ENCODE measurements around the gene SMG9. TPM values are rescaled to one million over a fixed set of nuclear protein-coding genes. Genes with fewer than 3 reads are reported as not detected.
A peak's percentile ranks its signal among the peaks of the same experiment; 100 is the strongest.

SMG9 gene
- total RNA-seq, 2 experiments from 2014 or later = 34.7 to 38.2 TPM

GRCh38 chr19:43774103-43774939 is 19.6 kb upstream of the SMG9 start:
- Mint-ChIP-seq H3K27ac (no peak overlapping the region), H3K4me3 (no peak overlapping the region), H3K4me1 (ENCODE audit: low read depth) (peaks cover 41% of the 10 kb centered on the region), H3K36me3 (ENCODE audit: low read depth) (peaks cover 37% of the 10 kb centered on the region), H3K9me3 (no peaks in the 10 kb centered on the region), H3K27me3 (no peaks in the 10 kb centered on the region)
- Histone ChIP-seq H3K27me3 (ENCODE audit: control insufficient read depth in 1 of 2, insufficient read depth in 2 of 2, low read length in 2 of 2) (no peaks in the 10 kb centered on the region), H3K4me1 (ENCODE audit: insufficient read depth, low read length) (peaks cover 45% of the 10 kb centered on the region), H3K36me3 (ENCODE audit: insufficient read depth, low read length) (peaks cover 47% of the 10 kb centered on the region), H3K27ac (ENCODE audit: low read depth in 1 of 2, low read length in 2 of 2) (no peak overlapping the region), H3K9me3 (ENCODE audit: control insufficient read depth in 1 of 2, insufficient read depth in 1 of 2, low read length in 2 of 2) (no peaks in the 10 kb centered on the region), H3K4me3 (ENCODE audit: low read length) (no peak overlapping the region)
- ATAC-seq (ENCODE audit: poor library complexity) (no peak), DNase-seq (peak in 1 of 14 experiments; percentile 34)
- POLR2A ChIA-PET = no interaction called here
- CTCF ChIA-PET = no interaction called here
- TF ChIP-seq, protein P1, sequence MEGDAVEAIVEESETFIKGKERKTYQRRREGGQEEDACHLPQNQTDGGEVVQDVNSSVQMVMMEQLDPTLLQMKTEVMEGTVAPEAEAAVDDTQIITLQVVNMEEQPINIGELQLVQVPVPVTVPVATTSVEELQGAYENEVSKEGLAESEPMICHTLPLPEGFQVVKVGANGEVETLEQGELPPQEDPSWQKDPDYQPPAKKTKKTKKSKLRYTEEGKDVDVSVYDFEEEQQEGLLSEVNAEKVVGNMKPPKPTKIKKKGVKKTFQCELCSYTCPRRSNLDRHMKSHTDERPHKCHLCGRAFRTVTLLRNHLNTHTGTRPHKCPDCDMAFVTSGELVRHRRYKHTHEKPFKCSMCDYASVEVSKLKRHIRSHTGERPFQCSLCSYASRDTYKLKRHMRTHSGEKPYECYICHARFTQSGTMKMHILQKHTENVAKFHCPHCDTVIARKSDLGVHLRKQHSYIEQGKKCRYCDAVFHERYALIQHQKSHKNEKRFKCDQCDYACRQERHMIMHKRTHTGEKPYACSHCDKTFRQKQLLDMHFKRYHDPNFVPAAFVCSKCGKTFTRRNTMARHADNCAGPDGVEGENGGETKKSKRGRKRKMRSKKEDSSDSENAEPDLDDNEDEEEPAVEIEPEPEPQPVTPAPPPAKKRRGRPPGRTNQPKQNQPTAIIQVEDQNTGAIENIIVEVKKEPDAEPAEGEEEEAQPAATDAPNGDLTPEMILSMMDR (IDR thresholded peaks at IDR 0.05) = no peak
- intact Hi-C loops (cut with DNase I, micrococcal nuclease) = no loop called here

DNA sequence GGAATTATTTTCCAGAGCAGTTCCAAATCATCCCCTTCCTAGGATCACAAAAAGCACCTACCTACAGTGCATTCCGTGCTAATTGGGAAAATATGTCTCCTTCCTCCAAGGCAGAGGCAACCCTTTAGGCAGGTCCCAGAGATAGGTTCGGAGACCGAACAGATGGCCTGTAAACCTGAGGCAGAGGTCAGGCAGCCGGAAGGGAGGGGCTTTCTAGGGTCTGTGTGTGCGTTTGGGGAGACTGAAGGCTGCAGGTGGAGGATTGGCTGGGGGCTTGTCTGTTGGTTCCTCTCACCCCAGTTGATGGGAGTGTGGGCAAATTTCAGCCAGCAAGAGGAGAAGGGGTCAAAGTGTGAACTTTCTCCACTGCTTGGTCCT is 19.0 kb upstream of the SMG9 start:
- H3K27me3 ChIP-seq (ENCODE audit: control insufficient read depth in 1 of 2, insufficient read depth in 2 of 2, low read length in 2 of 2) = no peaks in the 10 kb centered on the region
- H3K27me3 Mint-ChIP-seq = no peaks in the 10 kb centered on the region
- POLR2A ChIA-PET = no interaction called here
- peaks cover 53% of the 10 kb centered on the region for H3K36me3 ChIP-seq (ENCODE audit: insufficient read depth, low read length)
- no peaks in the 10 kb centered on the region for H3K9me3 Mint-ChIP-seq
- intact Hi-C loops (cut with DNase I, micrococcal nuclease) = no loop called here
- TF ChIP-seq, protein P1 (IDR thresholded peaks at IDR 0.05) = no peak
- ATAC-seq (ENCODE audit: poor library complexity) = no peak
- peaks cover 41% of the 10 kb centered on the region for H3K36me3 Mint-ChIP-seq (ENCODE audit: low read depth)
- H3K4me1 ChIP-seq (ENCODE audit: insufficient read depth, low read length) = peaks cover 39% of the 10 kb centered on the region
- CTCF ChIA-PET = no interaction called here
- H3K4me1 Mint-ChIP-seq (ENCODE audit: low read depth) = peaks cover 35% of the 10 kb centered on the region
- H3K27ac Mint-ChIP-seq = no peak overlapping the region
- no peak overlapping the region for H3K27ac ChIP-seq (ENCODE audit: low read depth in 1 of 2, low read length in 2 of 2)
- no peak overlapping the region for H3K4me3 Mint-ChIP-seq
- H3K9me3 ChIP-seq (ENCODE audit: control insufficient read depth in 1 of 2, insufficient read depth in 1 of 2, low read length in 2 of 2) = no peaks in the 10 kb centered on the region
- no peak overlapping the region for H3K4me3 ChIP-seq (ENCODE audit: low read length)
- DNase-seq = no peak

DNA sequence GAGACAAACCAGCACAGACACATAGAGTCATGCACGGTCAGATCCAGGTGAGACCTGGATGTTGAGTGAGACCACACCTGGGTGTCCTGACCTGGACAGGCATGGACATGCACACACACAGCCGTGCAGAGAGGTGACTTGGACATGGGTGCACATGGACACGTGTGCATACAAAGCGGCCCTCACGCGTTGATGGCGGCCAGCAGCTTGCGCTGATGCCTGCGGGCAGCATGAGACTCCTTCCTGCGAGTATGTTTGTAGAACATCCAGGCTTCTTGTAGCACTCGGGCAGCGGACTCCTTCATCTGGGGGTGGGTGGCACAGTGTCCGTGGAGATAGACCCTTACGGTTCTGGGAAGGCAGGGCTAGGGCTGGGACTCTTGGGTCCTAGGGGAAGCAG is 14.5 kb upstream of the SMG9 start:
- ChIA-PET POLR2A (interaction anchor here (1.0 to 2.1 kb wide), 2 partner anchors 8 to 15 kb away, joined by 5 to 10 read pairs; partner anchors contain the start of gene SMG9), CTCF (interaction anchor here (1.2 kb wide), 1 partner anchor 24 kb away, joined by 3 read pairs; no protein-coding TSS in a partner anchor)
- Mint-ChIP-seq H3K4me1 (ENCODE audit: low read depth) (peaks cover 26% of the 10 kb centered on the region), H3K36me3 (ENCODE audit: low read depth) (peaks cover 47% of the 10 kb centered on the region), H3K4me3 (no peak overlapping the region), H3K27me3 (no peaks in the 10 kb centered on the region), H3K9me3 (no peaks in the 10 kb centered on the region), H3K27ac (peak overlapping the region; percentile 39)
- Histone ChIP-seq H3K4me1 (ENCODE audit: insufficient read depth, low read length) (peaks cover 34% of the 10 kb centered on the region), H3K4me3 (ENCODE audit: low read length) (no peak overlapping the region), H3K27ac (ENCODE audit: low read depth in 1 of 2, low read length in 2 of 2) (no peak overlapping the region), H3K9me3 (ENCODE audit: control insufficient read depth in 1 of 2, insufficient read depth in 1 of 2, low read length in 2 of 2) (no peaks in the 10 kb centered on the region), H3K27me3 (ENCODE audit: control insufficient read depth in 1 of 2, insufficient read depth in 2 of 2, low read length in 2 of 2) (no peaks in the 10 kb centered on the region), H3K36me3 (ENCODE audit: insufficient read depth, low read length) (peaks cover 68% of the 10 kb centered on the region)
- no peak for DNase-seq
- intact Hi-C loops (cut with DNase I, micrococcal nuclease) = no loop called here
- TF ChIP-seq, protein P1 (IDR thresholded peaks at IDR 0.05) = no peak
- no peak for ATAC-seq (ENCODE audit: poor library complexity)

All from CD4-positive, alpha-beta T cell (primary cell).